ENCODE measurements around the gene BDKRB2. TPM values are rescaled to one million over a fixed set of nuclear protein-coding genes. Genes with fewer than 3 reads are reported as not detected.

The BDKRB2 gene
- total RNA-seq, 1 experiment from 2014 or later = 0.05 TPM

GRCh38 chr14:96221109-96221650 is 16.5 kb downstream of the BDKRB2 start:
- Histone ChIP-seq H3K27ac (ENCODE audit: low read length) (no peak overlapping the region), H3K36me3 (ENCODE audit: control insufficient read depth, insufficient read depth, low read length) (no peaks in the 10 kb centered on the region), H3K9me3 (ENCODE audit: control insufficient read depth, insufficient read depth, low read depth, low read length) (no peaks in the 10 kb centered on the region), H3K4me1 (ENCODE audit: control insufficient read depth, insufficient read depth, low read length) (no peaks in the 10 kb centered on the region), H3K27me3 (ENCODE audit: control insufficient read depth, insufficient read depth, low read length) (no peaks in the 10 kb centered on the region), H3K4me3 (ENCODE audit: low read depth in 2 of 2, low read length in 2 of 2) (no peak overlapping the region)
- in situ Hi-C loops (cut with HindIII; ENCODE audit: low pct_unique_long_range_greater_than_20kb, low sequenced_read_pairs) (no loop called here), intact Hi-C loops (cut with micrococcal nuclease; ENCODE audit: unreplicated experiment) (no loop called here)
- BruUV-seq (replicated peaks) = no TSS peak
- no peak for ATAC-seq
- DNase-seq (ENCODE audit: low read depth, low spot score) = no peak
- ChIA-PET POLR2A (no interaction called here), CTCF (no interaction called here)
- TF ChIP-seq CTCF (IDR thresholded peaks at IDR 0.05) = no peak
- TF ChIP-seq SIN3A (IDR thresholded peaks at IDR 0.05; ENCODE audit: borderline replicate concordance, insufficient read depth, low read depth, low read length) = no peak
- no peak for TF ChIP-seq POLR2AphosphoS5 (IDR thresholded peaks at IDR 0.05; ENCODE audit: low read depth, low read length)
- TF ChIP-seq REST (IDR thresholded peaks at IDR 0.05; ENCODE audit: insufficient read depth in 1 of 2, low read depth in 2 of 2, low read length in 1 of 2) = no peak
- no peak for TF ChIP-seq TCF7L2 (IDR thresholded peaks at IDR 0.05; ENCODE audit: low read depth, low read length)

GRCh38 chr14:96221841-96222240 is 17.2 kb downstream of the BDKRB2 start:
- ChIA-PET CTCF (no interaction called here), POLR2A (no interaction called here)
- TF ChIP-seq POLR2AphosphoS5 (IDR thresholded peaks at IDR 0.05; ENCODE audit: low read depth, low read length) (no peak), TCF7L2 (IDR thresholded peaks at IDR 0.05; ENCODE audit: low read depth, low read length) (no peak), REST (IDR thresholded peaks at IDR 0.05; ENCODE audit: insufficient read depth in 1 of 2, low read depth in 2 of 2, low read length in 1 of 2) (no peak), SIN3A (IDR thresholded peaks at IDR 0.05; ENCODE audit: borderline replicate concordance, insufficient read depth, low read depth, low read length) (no peak), CTCF (IDR thresholded peaks at IDR 0.05) (no peak)
- H3K27ac ChIP-seq (ENCODE audit: low read length) = no peak overlapping the region
- no peaks in the 10 kb centered on the region for H3K27me3 ChIP-seq (ENCODE audit: control insufficient read depth, insufficient read depth, low read length)
- intact Hi-C loops (cut with micrococcal nuclease; ENCODE audit: unreplicated experiment) (no loop called here), in situ Hi-C loops (cut with HindIII; ENCODE audit: low pct_unique_long_range_greater_than_20kb, low sequenced_read_pairs) (no loop called here)
- no peak overlapping the region for H3K4me3 ChIP-seq (ENCODE audit: low read depth in 2 of 2, low read length in 2 of 2)
- ATAC-seq (no peak), DNase-seq (ENCODE audit: low read depth, low spot score) (no peak)
- BruUV-seq (replicated peaks) = no TSS peak
- H3K36me3 ChIP-seq (ENCODE audit: control insufficient read depth, insufficient read depth, low read length) = no peaks in the 10 kb centered on the region
- no peaks in the 10 kb centered on the region for H3K9me3 ChIP-seq (ENCODE audit: control insufficient read depth, insufficient read depth, low read depth, low read length)
- no peaks in the 10 kb centered on the region for H3K4me1 ChIP-seq (ENCODE audit: control insufficient read depth, insufficient read depth, low read length)
